ENCODE results near the gene POLR2H. TPM values are rescaled to one million over a fixed set of nuclear protein-coding genes. Genes with fewer than 3 reads are reported as not detected.

The POLR2H gene
- total RNA-seq, 4 donors from 2014 or later: 90.8 to 307 (median 239) TPM

GRCh38 chr3:184414418-184415202 is 53.1 kb downstream of the POLR2H start:
- DNase-seq: peak in 1 of 3 donors; percentile 24
- H3K36me3 ChIP-seq: no peaks in the 10 kb centered on the region
- TF ChIP-seq CTCF (IDR thresholded peaks at IDR 0.05) (no peak), POLR2A (IDR thresholded peaks at IDR 0.05) (no peak)

GRCh38 chr3:184415203-184415490 is 53.6 kb downstream of the POLR2H start:
- no peaks in the 10 kb centered on the region for H3K4me1 ChIP-seq
- H3K27me3 ChIP-seq: no peaks in the 10 kb centered on the region
- no peaks in the 10 kb centered on the region for H3K36me3 ChIP-seq
- DNase-seq: no peak
- no peak overlapping the region for H3K27ac ChIP-seq
- no peaks in the 10 kb centered on the region for H3K9me3 ChIP-seq
- no peak for TF ChIP-seq POLR2A (IDR thresholded peaks at IDR 0.05)
- no peak for TF ChIP-seq CTCF (IDR thresholded peaks at IDR 0.05)
- H3K4me3 ChIP-seq: no peak overlapping the region

More at GRCh38 chr3:184414418-184415202, 53.1 kb downstream of the POLR2H start:
- Histone ChIP-seq H3K4me1 (no peaks in the 10 kb centered on the region), H3K9me3 (no peaks in the 10 kb centered on the region), H3K4me3 (no peak overlapping the region), H3K27ac (no peak overlapping the region), H3K27me3 (no peaks in the 10 kb centered on the region)

GRCh38 chr3:184417619-184418327 is 56.3 kb downstream of the POLR2H start:
- no peaks in the 10 kb centered on the region for H3K27me3 ChIP-seq
- peak; percentile 58 to 87 (median 77) for DNase-seq
- H3K4me3 ChIP-seq: no peak overlapping the region
- no peaks in the 10 kb centered on the region for H3K36me3 ChIP-seq
- H3K27ac ChIP-seq: no peak overlapping the region
- H3K4me1 ChIP-seq: no peaks in the 10 kb centered on the region
- TF ChIP-seq POLR2A (IDR thresholded peaks at IDR 0.05): no peak
- peak; percentile 43 to 86 (median 82) for TF ChIP-seq CTCF (IDR thresholded peaks at IDR 0.05)
- H3K9me3 ChIP-seq: no peaks in the 10 kb centered on the region

Small RNA genes lying within 50 kb of the gene (small RNA-seq; reads per million reads assigned to genes)
- gene SNORD66: 973 to 975 reads per million in 2 donors

Other genes with a start within 250 kb of the POLR2H start
- 10 to 100 TPM; 24.7 to 67.7 (median 41.6) TPM for gene EIF2B5, start 226.4 kb upstream of the POLR2H start, total RNA-seq
- gene DVL3, start 206.3 kb upstream of the POLR2H start, total RNA-seq: 10 to 100 TPM; 65.3 to 90.6 (median 76.7) TPM
- 100 to 1,000 TPM; 150 to 200 (median 195) TPM for gene AP2M1, start 186.9 kb upstream of the POLR2H start, total RNA-seq
- gene ABCF3, start 175.5 kb upstream of the POLR2H start, total RNA-seq: 100 to 1,000 TPM in 3 of 4 donors, 10 to 100 TPM in 1; 94.7 to 136 (median 125) TPM
- 1 to 10 TPM in 3 of 4 donors, under 1 TPM in 1; 0.83 to 9.1 (median 6.9) TPM for gene VWA5B2, start 132.1 kb upstream of the POLR2H start, total RNA-seq
- 10 to 100 TPM; 19.0 to 63.6 (median 56.8) TPM for gene ALG3, start 112.7 kb upstream of the POLR2H start, total RNA-seq
- gene EEF1AKMT4, start 112.0 kb upstream of the POLR2H start, total RNA-seq: 1 to 10 TPM; 1.7 to 9.8 (median 5.7) TPM
- gene CAMK2N2, start 100.2 kb upstream of the POLR2H start, total RNA-seq: not detected
- gene ECE2, start 85.7 kb upstream of the POLR2H start, total RNA-seq: not detected
- 100 to 1,000 TPM; 140 to 198 (median 155) TPM for gene PSMD2, start 62.5 kb upstream of the POLR2H start, total RNA-seq
- 100 to 1,000 TPM; 209 to 295 (median 244) TPM for gene EIF4G1, start 47.1 kb upstream of the POLR2H start, total RNA-seq
- gene FAM131A, start 24.1 kb upstream of the POLR2H start, total RNA-seq: 10 to 100 TPM in 3 of 4 donors, 1 to 10 TPM in 1; 5.8 to 47.9 (median 19.6) TPM
- 10 to 100 TPM; 11.6 to 87.8 (median 63.8) TPM for gene CLCN2, start 105 bp upstream of the POLR2H start, total RNA-seq
- 1 to 10 TPM in 1 of 4 donors, under 1 TPM in 1, not detected in 2; 0.54 to 2.5 TPM for gene THPO, start 16.5 kb downstream of the POLR2H start, total RNA-seq
- 10 to 100 TPM in 1 of 4 donors, 1 to 10 TPM in 2, under 1 TPM in 1; 0.53 to 17.3 (median 4.4) TPM for gene CHRD, start 18.3 kb downstream of the POLR2H start, total RNA-seq
- 10 to 100 TPM in 3 of 4 donors, 1 to 10 TPM in 1; 6.0 to 59.4 (median 17.2) TPM for gene EPHB3, start 200.1 kb downstream of the POLR2H start, total RNA-seq